Progenitor cell of endocrine pancreas (in vitro differentiated cells): ENCODE results near the gene ATF2. TPM values are rescaled to one million over a fixed set of nuclear protein-coding genes. Genes with fewer than 3 reads are reported as not detected.
A peak's percentile ranks its signal among the peaks of the same experiment; 100 is the strongest.

ENCODE experiments used
- DNase-seq: peaks from one replicate; pipeline ENCODE4 v3.0.0; 2021; ENCODE audit warnings: low spot score; ENCODE audit not compliant: unreplicated experiment
- H3K27ac Mint-ChIP-seq: 2 replicates; pipeline ENCODE4 v1.8.0; 2021; ENCODE audit warnings: mild to moderate bottlenecking, moderate library complexity, mixed read lengths
- H3K27me3 Mint-ChIP-seq: 2 replicates; pipeline ENCODE4 v1.8.0; 2021; ENCODE audit warnings: mixed read lengths
- H3K36me3 Mint-ChIP-seq: 2 replicates; pipeline ENCODE4 v1.8.0; 2022; ENCODE audit warnings: mixed read lengths; ENCODE audit not compliant: insufficient read depth
- H3K4me1 Mint-ChIP-seq: 2 replicates; pipeline ENCODE4 v1.8.0; 2021; ENCODE audit warnings: low read depth, mixed read lengths
- H3K4me3 Mint-ChIP-seq: 2 replicates; pipeline ENCODE4 v1.8.0; 2021; ENCODE audit warnings: low read depth, mild to moderate bottlenecking, moderate library complexity, mixed read lengths
- H3K9me3 Mint-ChIP-seq: 2 replicates; pipeline ENCODE4 v1.8.0; 2021; ENCODE audit warnings: low read depth, mixed read lengths
- total RNA-seq: library from RNA; stranded (reverse); gene quantifications from 2 replicates; pipeline ENCODE4 v1.2.1, GENCODE V29; 2021
- TF ChIP-seq, protein P1 (sequence below): fragments of 200-600 bp; sonication (generic); IDR thresholded peaks from one replicate; pipeline ENCODE4 v1.5.0; 2021; ENCODE audit warnings: antibody characterized with exemption, mild to moderate bottlenecking; ENCODE audit not compliant: unreplicated experiment

The ATF2 gene
- total RNA-seq, 1 donor from 2014 or later: 58.9 TPM

DNA sequence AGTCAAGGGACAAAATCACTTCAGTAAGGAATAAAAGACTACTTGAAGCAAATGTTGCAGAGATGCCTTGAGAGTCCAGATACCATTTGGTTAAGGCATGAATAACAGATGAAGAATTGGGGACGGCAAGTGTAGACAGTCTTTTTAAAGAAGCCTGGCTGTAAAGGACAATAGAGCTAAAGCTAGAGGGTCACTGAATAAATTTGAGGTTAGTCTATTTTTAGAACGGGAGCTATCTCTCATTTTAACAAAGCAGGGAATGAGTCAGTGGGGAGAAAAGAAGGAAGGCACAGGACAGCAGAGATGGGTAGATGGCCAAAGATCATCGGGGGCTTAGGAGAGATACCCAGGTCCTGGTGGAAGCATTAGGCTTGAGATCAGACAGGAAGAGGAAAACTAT is 132.2 kb downstream of the ATF2 start:
- no peak for DNase-seq
- no peak overlapping the region for H3K27ac Mint-ChIP-seq
- H3K4me1 Mint-ChIP-seq: peaks cover 14% of the 10 kb centered on the region
- TF ChIP-seq, protein P1, sequence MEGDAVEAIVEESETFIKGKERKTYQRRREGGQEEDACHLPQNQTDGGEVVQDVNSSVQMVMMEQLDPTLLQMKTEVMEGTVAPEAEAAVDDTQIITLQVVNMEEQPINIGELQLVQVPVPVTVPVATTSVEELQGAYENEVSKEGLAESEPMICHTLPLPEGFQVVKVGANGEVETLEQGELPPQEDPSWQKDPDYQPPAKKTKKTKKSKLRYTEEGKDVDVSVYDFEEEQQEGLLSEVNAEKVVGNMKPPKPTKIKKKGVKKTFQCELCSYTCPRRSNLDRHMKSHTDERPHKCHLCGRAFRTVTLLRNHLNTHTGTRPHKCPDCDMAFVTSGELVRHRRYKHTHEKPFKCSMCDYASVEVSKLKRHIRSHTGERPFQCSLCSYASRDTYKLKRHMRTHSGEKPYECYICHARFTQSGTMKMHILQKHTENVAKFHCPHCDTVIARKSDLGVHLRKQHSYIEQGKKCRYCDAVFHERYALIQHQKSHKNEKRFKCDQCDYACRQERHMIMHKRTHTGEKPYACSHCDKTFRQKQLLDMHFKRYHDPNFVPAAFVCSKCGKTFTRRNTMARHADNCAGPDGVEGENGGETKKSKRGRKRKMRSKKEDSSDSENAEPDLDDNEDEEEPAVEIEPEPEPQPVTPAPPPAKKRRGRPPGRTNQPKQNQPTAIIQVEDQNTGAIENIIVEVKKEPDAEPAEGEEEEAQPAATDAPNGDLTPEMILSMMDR: no peak
- H3K27me3 Mint-ChIP-seq: no peaks in the 10 kb centered on the region
- no peaks in the 10 kb centered on the region for H3K36me3 Mint-ChIP-seq
- H3K4me3 Mint-ChIP-seq: no peak overlapping the region
- H3K9me3 Mint-ChIP-seq: no peaks in the 10 kb centered on the region

DNA sequence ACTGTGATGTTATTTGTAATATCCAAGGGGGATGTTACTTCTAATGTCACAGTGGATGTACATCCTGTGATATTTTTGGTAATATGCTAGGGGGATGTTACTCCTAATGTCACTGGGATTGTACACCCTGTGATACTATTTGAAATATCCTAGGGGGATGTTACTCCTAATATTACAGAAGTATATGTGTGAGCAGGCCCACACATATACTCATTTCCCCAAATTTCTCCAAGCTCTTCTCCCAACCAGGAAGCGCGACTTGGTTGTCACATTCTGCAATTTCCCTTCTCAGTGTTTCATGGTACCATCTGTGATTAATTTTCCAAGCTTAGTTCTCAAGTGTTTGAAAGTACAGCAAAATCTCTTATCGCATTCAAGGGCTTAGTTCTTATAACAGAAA is 133.3 kb downstream of the ATF2 start:
- Mint-ChIP-seq H3K27me3 (no peaks in the 10 kb centered on the region), H3K4me1 (peaks cover 14% of the 10 kb centered on the region), H3K36me3 (no peaks in the 10 kb centered on the region), H3K9me3 (no peaks in the 10 kb centered on the region), H3K4me3 (no peak overlapping the region), H3K27ac (no peak overlapping the region)
- TF ChIP-seq, protein P1: no peak
- DNase-seq: no peak

DNA sequence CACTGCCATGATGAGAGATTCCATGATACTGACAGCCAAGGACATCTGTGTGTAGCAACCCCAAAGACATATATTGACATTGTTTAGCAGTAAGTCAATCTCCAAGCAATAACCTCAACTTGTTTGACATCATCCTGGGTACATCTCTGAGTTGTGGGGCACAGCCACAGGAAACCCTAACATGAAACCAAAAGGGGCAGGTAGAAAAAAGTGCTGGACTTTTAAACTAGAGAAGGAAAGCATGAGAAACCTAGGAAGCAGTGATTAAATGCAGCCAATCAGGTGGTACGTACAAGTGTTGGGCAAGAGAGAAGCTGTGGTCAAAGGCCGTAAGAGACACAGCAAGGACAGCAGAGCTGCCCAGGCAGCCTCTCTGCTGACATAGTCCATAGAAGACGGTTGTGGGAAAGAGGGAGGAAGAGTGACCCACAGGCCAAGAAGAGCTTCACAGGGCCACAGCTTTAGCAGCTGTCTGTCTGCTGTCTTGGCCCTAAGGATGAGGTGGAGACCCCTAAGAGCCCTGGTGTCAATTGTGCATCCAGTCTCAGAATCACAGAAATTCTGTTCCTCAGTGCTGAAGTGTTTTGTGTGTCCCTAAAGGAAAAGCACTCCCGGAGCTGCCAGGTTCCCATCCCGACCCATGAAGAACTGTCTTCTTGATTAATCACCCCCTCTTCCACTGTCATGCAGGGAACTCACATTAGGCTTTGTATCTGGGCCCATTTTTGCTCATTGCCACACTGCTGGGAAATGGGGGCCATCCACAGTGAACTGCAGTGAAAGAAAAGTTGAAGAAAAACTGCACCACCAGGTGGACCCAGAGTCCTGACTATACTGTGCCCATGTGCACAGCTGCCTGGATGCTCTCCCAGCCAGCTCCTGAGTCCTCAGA is 137.4 kb downstream of the ATF2 start:
- Mint-ChIP-seq H3K4me1 (peaks cover 9% of the 10 kb centered on the region), H3K36me3 (no peaks in the 10 kb centered on the region), H3K9me3 (peaks cover 4% of the 10 kb centered on the region), H3K4me3 (no peak overlapping the region), H3K27me3 (no peaks in the 10 kb centered on the region), H3K27ac (no peak overlapping the region)
- DNase-seq: peak; percentile 14
- TF ChIP-seq, protein P1: peak; percentile 60

DNA sequence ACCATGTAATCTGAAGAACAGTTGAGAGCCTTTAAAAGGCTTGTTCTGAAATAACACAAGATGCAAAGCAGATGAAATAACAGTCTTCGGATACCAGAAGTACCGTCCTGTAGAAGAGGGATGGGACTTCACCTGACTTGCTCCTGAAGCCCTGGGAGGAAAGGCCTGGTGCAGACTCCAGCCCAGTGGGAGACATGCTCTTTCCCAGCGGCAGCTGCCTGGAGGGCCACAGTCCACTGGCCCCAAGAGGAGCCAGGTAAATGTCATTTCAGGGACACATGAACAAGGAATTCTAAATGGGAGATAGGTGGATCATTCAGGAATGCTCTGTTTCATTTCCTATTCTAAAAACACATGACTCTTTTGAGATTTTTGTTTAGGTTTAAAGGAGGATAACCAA is 140.2 kb downstream of the ATF2 start:
- Mint-ChIP-seq H3K36me3 (peaks cover 2% of the 10 kb centered on the region), H3K27ac (no peak overlapping the region), H3K4me3 (no peak overlapping the region), H3K4me1 (peaks cover 9% of the 10 kb centered on the region), H3K27me3 (no peaks in the 10 kb centered on the region), H3K9me3 (peaks cover 10% of the 10 kb centered on the region)
- DNase-seq: no peak
- TF ChIP-seq, protein P1: no peak

DNA sequence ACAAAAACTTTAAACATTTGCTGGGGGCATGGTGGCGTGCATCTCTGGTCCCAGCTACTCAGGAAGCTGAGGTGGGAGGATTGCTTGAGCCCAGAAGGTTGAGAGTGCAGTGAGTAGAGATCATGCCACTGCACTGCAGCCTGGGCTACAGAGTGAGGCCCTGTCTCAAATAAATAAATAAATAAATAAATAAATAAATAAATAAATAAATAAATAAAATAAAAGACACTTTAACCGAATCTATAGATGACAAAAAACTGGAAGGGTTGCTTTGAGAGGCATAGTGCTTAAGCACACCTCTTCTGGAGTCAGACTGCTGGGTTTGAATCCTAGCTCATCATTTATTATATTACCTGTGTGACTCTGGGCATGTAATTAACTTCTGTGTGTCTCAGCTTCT is 141.6 kb downstream of the ATF2 start:
- Mint-ChIP-seq H3K4me3 (no peak overlapping the region), H3K27me3 (no peaks in the 10 kb centered on the region), H3K36me3 (peaks cover 2% of the 10 kb centered on the region), H3K4me1 (peaks cover 9% of the 10 kb centered on the region), H3K27ac (no peak overlapping the region), H3K9me3 (peaks cover 10% of the 10 kb centered on the region)
- TF ChIP-seq, protein P1: no peak
- DNase-seq: no peak
